IMR-90 (cell line): ENCODE data around the gene LRRC41. TPM values are rescaled to one million over a fixed set of nuclear protein-coding genes. Genes with fewer than 3 reads are reported as not detected.

Experiments
- ATAC-seq: fragments of 200-7000 bp; cut with Tn5 transposase; 2 replicates; pipeline ENCODE4 v1.9.1; 2020; ENCODE audit warnings: low read depth, mild to moderate bottlenecking, moderate library complexity
- BruUV-seq: library from RNA; stranded (reverse); fragments of 400-500 nt; replicated peaks from 2 replicates; lab custom pipeline; 2021; lab: Mats Ljungman, UMichigan
- CTCF ChIA-PET: fragments of 300-600 bp; formaldehyde crosslinking; extraction: SDS; loops from one replicate; lab custom pipeline; 2021; ENCODE audit warnings: antibody characterized with exemption; lab: Yijun Ruan, JAX
- POLR2A ChIA-PET: fragments of 300-600 bp; sonication (Branson Sonifier 250); formaldehyde crosslinking; loops from one replicate; lab custom pipeline; 2022; ENCODE audit warnings: antibody characterized with exemption; ENCODE audit not compliant: unreplicated experiment; lab: Charles Lee
- DNase-seq: peaks from one replicate; pipeline ENCODE4 v3.0.0; 2013
- H2AFZ ChIP-seq: replicated peaks from 2 replicates; pipeline ENCODE3; 2013; ENCODE audit warnings: low read length, mild to moderate bottlenecking; ENCODE audit not compliant: poor library complexity
- H2AK5ac ChIP-seq: 2 replicates; pipeline ENCODE4 v1.6.1; 2013; ENCODE audit warnings: low read depth, low read length, inconsistent platforms
- H2AK9ac ChIP-seq: replicated peaks from 2 replicates; pipeline ENCODE3; 2013; ENCODE audit warnings: mild to moderate bottlenecking, low read depth, low read length, moderate library complexity; ENCODE audit not compliant: poor library complexity
- H2BK120ac ChIP-seq: 2 replicates; pipeline ENCODE4 v1.6.1; 2013; ENCODE audit warnings: low read depth, low read length, inconsistent platforms
- H2BK15ac ChIP-seq: 3 replicates; pipeline ENCODE4 v1.6.1; 2013; ENCODE audit warnings: low read depth, low read length, inconsistent platforms
- H2BK20ac ChIP-seq: 2 replicates; pipeline ENCODE4 v1.6.1; 2013; ENCODE audit warnings: low read depth, mild to moderate bottlenecking, inconsistent platforms, low read length, moderate library complexity
- H2BK5ac ChIP-seq: 2 replicates; pipeline ENCODE4 v1.6.1; 2013; ENCODE audit warnings: mild to moderate bottlenecking, low read depth, low read length, inconsistent platforms; ENCODE audit not compliant: poor library complexity, severe bottlenecking
- H3K14ac ChIP-seq: replicated peaks from 2 replicates; pipeline ENCODE4 v1.6.1; 2013; ENCODE audit warnings: low read depth, low read length, inconsistent platforms
- H3K18ac ChIP-seq: 2 replicates; pipeline ENCODE4 v1.6.1; 2013; ENCODE audit warnings: low read depth, low read length, control low read depth
- H3K23ac ChIP-seq: 2 replicates; pipeline ENCODE4 v1.6.1; 2013; ENCODE audit warnings: low read depth, low read length, inconsistent platforms
- H3K27ac ChIP-seq: 2 replicates; pipeline ENCODE4 v1.5.1; 2013; ENCODE audit warnings: mild to moderate bottlenecking, control low read depth, low read length; ENCODE audit not compliant: insufficient read depth
- H3K27me3 ChIP-seq: 2 replicates; pipeline ENCODE4 v1.6.1; 2013; ENCODE audit warnings: low read length; ENCODE audit not compliant: control insufficient read depth, insufficient read depth
- H3K36me3 ChIP-seq: 2 replicates; pipeline ENCODE4 v1.6.1; 2013; ENCODE audit warnings: low read length, mixed read lengths; ENCODE audit not compliant: control insufficient read depth, insufficient read depth
- H3K4ac ChIP-seq: 2 replicates; pipeline ENCODE4 v1.6.1; 2013; ENCODE audit warnings: low read depth, low read length, inconsistent platforms
- H3K4me1 ChIP-seq: 2 replicates; pipeline ENCODE4 v1.6.1; 2013; ENCODE audit warnings: low read length, mixed read lengths; ENCODE audit not compliant: control insufficient read depth, insufficient read depth
- H3K4me2 ChIP-seq: 2 replicates; pipeline ENCODE4 v1.6.1; 2013; ENCODE audit warnings: low read depth, mild to moderate bottlenecking, control low read depth, low read length, moderate library complexity
- H3K4me3 ChIP-seq: 2 replicates; pipeline ENCODE4 v1.5.1; 2013; ENCODE audit warnings: low read depth, mild to moderate bottlenecking, control low read depth, low read length, moderate library complexity; ENCODE audit not compliant: insufficient read depth
- H3K56ac ChIP-seq: 2 replicates; pipeline ENCODE4 v1.6.1; 2013; ENCODE audit warnings: low read length, inconsistent platforms; ENCODE audit not compliant: insufficient read depth; ENCODE audit errors: extremely low read depth
- H3K79me1 ChIP-seq, 2 experiments: 2 replicates each; pipeline ENCODE4 v1.6.1; 2013; ENCODE audit warnings: low read length in 2 of 2, inconsistent platforms in 1 of 2, low read depth in 1 of 2
- H3K9ac ChIP-seq: 2 replicates; pipeline ENCODE4 v1.6.1; 2013; ENCODE audit warnings: low read depth, low read length, control low read depth
- H3K9me1 ChIP-seq: 2 replicates; pipeline ENCODE4 v1.6.1; 2013; ENCODE audit warnings: low read length, inconsistent platforms; ENCODE audit not compliant: insufficient read depth
- H3K9me3 ChIP-seq: 2 replicates; pipeline ENCODE4 v1.6.1; 2013; ENCODE audit warnings: low read length; ENCODE audit not compliant: control insufficient read depth, insufficient read depth
- H4K20me1 ChIP-seq: 2 replicates; pipeline ENCODE4 v1.6.1; 2013; ENCODE audit warnings: low read length, inconsistent platforms; ENCODE audit not compliant: insufficient read depth
- H4K5ac ChIP-seq: 2 replicates; pipeline ENCODE4 v1.6.1; 2013; ENCODE audit warnings: mild to moderate bottlenecking, low read depth, low read length, control low read depth
- H4K8ac ChIP-seq, 2 experiments: 2 replicates each; pipeline ENCODE4 v1.6.1; 2013; ENCODE audit warnings: low read depth in 2 of 2, low read length in 2 of 2, control low read depth in 1 of 2, inconsistent platforms in 1 of 2
- H4K91ac ChIP-seq: 2 replicates; pipeline ENCODE4 v1.6.1; 2013; ENCODE audit warnings: low read depth, low read length, inconsistent platforms; ENCODE audit not compliant: insufficient read depth
- MAZ ChIP-seq: IDR thresholded peaks from 2 replicates; pipeline ENCODE4 v1.6.1; 2012; ENCODE audit warnings: low read depth, mild to moderate bottlenecking, low read length, improper control_type of control experiment, moderate library complexity, borderline replicate concordance
- MXI1 ChIP-seq: IDR thresholded peaks from 2 replicates; pipeline ENCODE4 v1.6.1; 2012; ENCODE audit warnings: low read depth, mild to moderate bottlenecking, low read length, moderate library complexity, borderline replicate concordance
- RCOR1 ChIP-seq: IDR thresholded peaks from 2 replicates; pipeline ENCODE4 v1.6.1; 2012; ENCODE audit warnings: mild to moderate bottlenecking, low read length, improper control_type of control experiment; ENCODE audit not compliant: insufficient replicate concordance
- WGBS, 2 experiments: methylation state at CpG; one replicate each; pipeline versions ENCODE4 v1.1.5 to v1.1.7; 2013; ENCODE audit warnings: missing lambda C conversion rate in 2 of 2; ENCODE audit not compliant: insufficient read length in 1 of 2; ENCODE audit errors: extremely low coverage in 2 of 2; 5-methylcytosine and 5-hydroxymethylcytosine counted together
- dilution Hi-C: fragments of 300-500 bp; cut with HindIII; formaldehyde crosslinking; loops from one replicate; pipeline ENCODE4 v1.14.3; 2018; ENCODE audit warnings: low sequenced_read_pairs; ENCODE audit not compliant: unreplicated experiment
- in situ Hi-C: fragments of 300-500 bp; cut with MboI; formaldehyde crosslinking; loops from 3 replicates; pipeline ENCODE4 v1.14.3; 2019; ENCODE audit warnings: low sequenced_read_pairs, inconsistent platforms, mixed read lengths
- intact Hi-C: fragments of 100-400 bp; cut with micrococcal nuclease; formaldehyde crosslinking; loops from 2 replicates; pipeline ENCODE4 v1.10.0; 2022
- polyA plus RNA-seq, 3 experiments: library from polyadenylated mRNA; depleted of rRNA; stranded (reverse); fragments of >200 nt; gene quantifications; 2 replicates each; pipeline ENCODE4 v1.2.3, GENCODE V29; 2012; ENCODE audit warnings: low replicate concordance in 1 of 3
- total RNA-seq: library from RNA; depleted of rRNA; stranded (reverse); fragments of >200 nt; gene quantifications from 2 replicates; pipeline ENCODE4 v1.2.3, GENCODE V29; 2012

The LRRC41 gene
- total and polyA plus RNA-seq, 2 of the 4 experiments (the other 2 are of a cell fraction), result 67.6 to 83.2 TPM

DNA sequence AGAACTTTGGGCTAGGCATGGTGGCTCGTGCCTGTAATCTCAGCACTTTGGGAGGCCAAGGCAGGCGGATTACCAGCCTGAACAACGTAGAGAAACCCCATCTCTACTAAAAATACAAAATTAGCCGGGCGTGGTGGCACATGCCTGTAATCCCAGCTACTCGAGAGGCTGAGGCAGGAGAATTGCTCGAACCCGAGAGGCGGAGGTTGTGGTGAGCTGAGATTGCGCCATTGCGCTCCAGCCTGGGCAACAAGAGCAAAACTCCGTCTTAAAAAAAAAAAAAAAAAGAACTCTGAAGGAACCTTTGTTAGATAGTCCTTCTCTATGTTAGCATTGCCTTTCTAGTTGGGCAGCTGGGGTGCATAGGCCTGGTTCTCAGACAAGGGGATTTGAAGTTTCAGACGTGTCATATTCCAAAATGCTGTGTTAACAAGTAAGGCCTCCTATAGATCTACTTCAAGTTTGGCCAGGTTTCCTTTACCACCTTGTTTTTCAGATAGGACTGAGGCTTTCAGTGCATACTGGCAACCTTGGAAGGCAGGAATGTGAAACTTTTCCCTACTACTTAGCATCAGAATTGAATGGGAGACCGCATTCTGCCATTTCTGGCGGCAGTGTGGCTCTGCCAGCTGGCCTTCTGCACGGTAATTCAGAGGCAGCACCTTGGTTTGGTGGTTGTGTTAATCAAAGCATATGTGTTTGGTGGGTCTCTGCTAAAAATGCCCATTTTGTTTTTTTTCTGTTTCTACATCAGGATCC, 6.2 kb upstream of the LRRC41 start:
- Histone ChIP-seq H3K18ac (no peak overlapping the region), H4K20me1 (peaks cover 18% of the 10 kb centered on the region), H3K9me1 (no peaks in the 10 kb centered on the region), H2BK20ac (no peak overlapping the region), H3K4me2 (no peak overlapping the region), H2AK5ac (no peak overlapping the region), H3K56ac (no peak overlapping the region), H2AK9ac (no peak overlapping the region), H3K9me3 (no peaks in the 10 kb centered on the region), H3K4ac (no peak overlapping the region), H3K27ac (no peak overlapping the region), H3K79me1 (peaks cover 12 to 25% of the 10 kb centered on the region in 2 experiments), H4K8ac (no peak overlapping the region), H3K9ac (no peak overlapping the region), H3K27me3 (no peaks in the 10 kb centered on the region), H4K91ac (no peak overlapping the region), H2AFZ (no peak overlapping the region), H3K36me3 (peaks cover 41% of the 10 kb centered on the region), H3K14ac (no peak overlapping the region), H2BK15ac (no peak overlapping the region), H3K23ac (no peak overlapping the region), H4K5ac (no peak overlapping the region), H2BK5ac (no peak overlapping the region), H3K4me1 (no peaks in the 10 kb centered on the region), H2BK120ac (no peak overlapping the region), H3K4me3 (no peak overlapping the region)
- CTCF ChIA-PET, result interaction anchor here (0.6 kb wide), 1 partner anchor 318 kb away, joined by 3 read pairs; no protein-coding TSS in a partner anchor
- intact Hi-C loops (no loop called here), in situ Hi-C loops (no loop called here), dilution Hi-C loops (no loop called here)
- DNase-seq (no peak), ATAC-seq (no peak)
- 100% methylated on average over 4 of the region's 16 CpGs; no CpG with 5 or more reads in 1 of the 2 experiments for WGBS, 2 experiments
- no TSS peak for BruUV-seq
- TF ChIP-seq MAZ (no peak), MXI1 (no peak), RCOR1 (no peak)
- POLR2A ChIA-PET, result no interaction called here
